T47D (cell line): Measurements from ENCODE around the gene TCL1B.

ENCODE experiments used
- DNase-seq, 2 experiments: peaks; one replicate each; pipeline versions ENCODE4 v3.0.0 to v3.0.0-alpha.2; 2011 to 2012; ENCODE audit warnings: low read depth in 1 of 2, low spot score in 1 of 2
- JUND ChIP-seq: IDR thresholded peaks from 2 replicates; pipeline ENCODE4 v1.6.1; 2012; ENCODE audit warnings: low read depth
- in situ Hi-C: cut with HindIII; loops from 2 replicates; pipeline ENCODE4 v1.10.0; 2016; ENCODE audit warnings: low sequenced_read_pairs, low pct_unique_long_range_greater_than_20kb

Gene TCL1B

GRCh38 chr14:95685978-95686922 lies at the start of gene TCL1B:
TSS of gene TCL1B (plus strand) at chr14:95686426. CDS start at chr14:95686468, 42 bp downstream.
- TF ChIP-seq JUND = no peak
- in situ Hi-C loops = no loop called here
- peak in 1 of 2 experiments; percentile 58 for DNase-seq

- in situ Hi-C loops = no loop called here
- no peak for DNase-seq
- no peak for TF ChIP-seq JUND
Measured at GRCh38 chr14:95644981-95645380, 41.2 kb upstream of the TCL1B start.

GRCh38 chr14:95645389-95645996 lies 40.7 kb upstream of the TCL1B start:
- in situ Hi-C loops = no loop called here
- DNase-seq = no peak
- no peak for TF ChIP-seq JUND

GRCh38 chr14:95647926-95648325 lies 38.3 kb upstream of the TCL1B start:
- DNase-seq = no peak
- no peak for TF ChIP-seq JUND
- in situ Hi-C loops = no loop called here

- in situ Hi-C loops = no loop called here
Measured at GRCh38 chr14:95649230-95649629, 37.0 kb upstream of the TCL1B start.

GRCh38 chr14:95651028-95651427 lies 35.2 kb upstream of the TCL1B start:
- TF ChIP-seq JUND = no peak
- in situ Hi-C loops = no loop called here
- no peak for DNase-seq

More at GRCh38 chr14:95649230-95649629, 37.0 kb upstream of the TCL1B start:
- no peak for TF ChIP-seq JUND
- no peak for DNase-seq

GRCh38 chr14:95651821-95652583 lies 34.2 kb upstream of the TCL1B start:
- no peak for DNase-seq
- in situ Hi-C loops = no loop called here
- TF ChIP-seq JUND = no peak

- no peak for TF ChIP-seq JUND
- in situ Hi-C loops = no loop called here
- DNase-seq = no peak
Measured at GRCh38 chr14:95652690-95653089, 33.5 kb upstream of the TCL1B start.

- no peak for TF ChIP-seq JUND
- no peak for DNase-seq
- in situ Hi-C loops = no loop called here
Measured at GRCh38 chr14:95655461-95655860, 30.8 kb upstream of the TCL1B start.

GRCh38 chr14:95656634-95657033 lies 29.6 kb upstream of the TCL1B start:
- TF ChIP-seq JUND = no peak
- DNase-seq = no peak
- in situ Hi-C loops = no loop called here

- in situ Hi-C loops = no loop called here
- DNase-seq = no peak
- no peak for TF ChIP-seq JUND
Measured at GRCh38 chr14:95657454-95657853, 28.8 kb upstream of the TCL1B start.

GRCh38 chr14:95659293-95659989 lies 26.8 kb upstream of the TCL1B start:
- in situ Hi-C loops = no loop called here
- no peak for TF ChIP-seq JUND
- DNase-seq = no peak
